PC-9 (cell line): ENCODE data around the gene OGFOD2. TPM values are rescaled to one million over a fixed set of nuclear protein-coding genes. Genes with fewer than 3 reads are reported as not detected.
A peak's percentile ranks its signal among the peaks of the same experiment; 100 is the strongest.

Experiments
- BruUV-seq: library from RNA; stranded (reverse); fragments of 400-500 nt; replicated peaks from 2 replicates; lab custom pipeline; 2021; lab: Mats Ljungman, UMichigan
- CTCF ChIA-PET: fragments of 300-600 bp; sonication (Branson Sonifier 250); formaldehyde crosslinking; loops from one replicate; lab custom pipeline; 2022; ENCODE audit warnings: antibody characterized with exemption; lab: Charles Lee
- POLR2A ChIA-PET: fragments of 300-600 bp; sonication (Branson Sonifier 250); formaldehyde crosslinking; loops from one replicate; lab custom pipeline; 2022; ENCODE audit warnings: antibody characterized with exemption; ENCODE audit not compliant: unreplicated experiment; lab: Charles Lee
- DNase-seq, 2 experiments: peaks; one replicate each; pipeline versions ENCODE4 v3.0.0 to v3.0.0-alpha.2; 2015 to 2022; ENCODE audit warnings: mixed read lengths in 1 of 2
- H2AFZ ChIP-seq: fragments of 200-600 bp; sonication (generic); 2 replicates; pipeline ENCODE4 v1.8.1; 2017; ENCODE audit warnings: antibody characterized with exemption
- H3F3A ChIP-seq: fragments of 200-600 bp; sonication (generic); 2 replicates; pipeline ENCODE4 v1.8.1; 2017; ENCODE audit warnings: antibody characterized with exemption, mild to moderate bottlenecking, low read depth; ENCODE audit not compliant: insufficient read depth
- H3K27ac ChIP-seq: fragments of 200-600 bp; sonication (generic); 2 replicates; pipeline ENCODE4 v1.6.1; 2016; ENCODE audit warnings: mixed run types
- H3K27me3 ChIP-seq: fragments of 200-600 bp; sonication (generic); 2 replicates; pipeline ENCODE4 v1.6.1; 2016; ENCODE audit warnings: low read depth, mixed run types; ENCODE audit not compliant: insufficient read depth
- H3K36me3 ChIP-seq: fragments of 200-600 bp; sonication (generic); 2 replicates; pipeline ENCODE4 v1.6.1; 2016; ENCODE audit warnings: low read depth, mixed run types
- H3K4me1 ChIP-seq: fragments of 200-600 bp; sonication (generic); replicated peaks from 2 replicates; pipeline ENCODE4 v1.6.1; 2016; ENCODE audit warnings: mixed run types; ENCODE audit not compliant: insufficient read depth
- H3K4me2 ChIP-seq: fragments of 200-600 bp; sonication (generic); 2 replicates; pipeline ENCODE4 v1.6.1; 2017; ENCODE audit warnings: mixed run types
- H3K4me3 ChIP-seq: fragments of 200-600 bp; sonication (generic); 2 replicates; pipeline ENCODE4 v1.6.1; 2016; ENCODE audit warnings: mixed run types
- H3K79me2 ChIP-seq: fragments of 200-600 bp; sonication (generic); 2 replicates; pipeline ENCODE4 v1.6.1; 2017; ENCODE audit warnings: low read depth, mixed run types
- H3K9me2 ChIP-seq: fragments of 200-600 bp; sonication (generic); 2 replicates; pipeline ENCODE4 v1.8.1; 2017; ENCODE audit warnings: mild to moderate bottlenecking; ENCODE audit not compliant: insufficient read depth
- H3K9me3 ChIP-seq: fragments of 200-600 bp; sonication (generic); 2 replicates; pipeline ENCODE4 v1.8.1; 2016; ENCODE audit warnings: low read depth; ENCODE audit not compliant: insufficient read depth
- H4K20me1 ChIP-seq: fragments of 200-600 bp; sonication (generic); 2 replicates; pipeline ENCODE4 v1.8.1; 2017; ENCODE audit not compliant: insufficient read depth
- CTCF ChIP-seq: fragments of 200-600 bp; sonication (generic); conservative IDR thresholded peaks from 2 replicates; pipeline ENCODE4 v1.6.1; 2017; ENCODE audit warnings: mixed run types, antibody characterized with exemption, mild to moderate bottlenecking, moderate library complexity
- EZH2 ChIP-seq: fragments of 200-600 bp; sonication (generic); IDR thresholded peaks from 2 replicates; pipeline ENCODE4 v1.8.0; 2017; ENCODE audit warnings: antibody characterized with exemption, low read depth
- intact Hi-C: fragments of 100-400 bp; cut with micrococcal nuclease; formaldehyde crosslinking; loops from one replicate; pipeline ENCODE4 v1.10.0; 2022; ENCODE audit not compliant: unreplicated experiment
- total RNA-seq: library from RNA; stranded (reverse); gene quantifications from 2 replicates; pipeline ENCODE4 v1.2.3, GENCODE V29; 2021

The OGFOD2 gene
- total RNA-seq, 1 experiment from 2014 or later = 33.5 TPM

- H3K27me3 ChIP-seq = no peaks in the 10 kb centered on the region
- no peaks in the 10 kb centered on the region for H3K36me3 ChIP-seq
- H3K9me2 ChIP-seq = no peaks in the 10 kb centered on the region
- CTCF ChIA-PET = no interaction called here
- no peak overlapping the region for H3K4me3 ChIP-seq
- TF ChIP-seq EZH2 (no peak), CTCF (no peak)
- no peaks in the 10 kb centered on the region for H3K9me3 ChIP-seq
- no peak overlapping the region for H3K4me2 ChIP-seq
- H3F3A ChIP-seq = peaks cover 15% of the 10 kb centered on the region
- no peak overlapping the region for H3K27ac ChIP-seq
- H3K79me2 ChIP-seq = no peaks in the 10 kb centered on the region
- no peaks in the 10 kb centered on the region for H4K20me1 ChIP-seq
- no peak for DNase-seq
- no peak overlapping the region for H2AFZ ChIP-seq
- peaks cover 16% of the 10 kb centered on the region for H3K4me1 ChIP-seq
- intact Hi-C loops = no loop called here
- no TSS peak for BruUV-seq
- POLR2A ChIA-PET = no interaction called here
Observed at GRCh38 chr12:123017753-123018152, 42.7 kb downstream of the OGFOD2 start.

GRCh38 chr12:123019841-123020138, 44.7 kb downstream of the OGFOD2 start:
- H3K79me2 ChIP-seq = no peaks in the 10 kb centered on the region
- H3K27me3 ChIP-seq = no peaks in the 10 kb centered on the region
- ChIA-PET CTCF (no interaction called here), POLR2A (interaction anchor here (0.7 kb wide), 1 partner anchor 180 kb away, joined by 3 read pairs; no protein-coding TSS in a partner anchor)
- no peaks in the 10 kb centered on the region for H3K36me3 ChIP-seq
- BruUV-seq = no TSS peak
- TF ChIP-seq CTCF (no peak), EZH2 (no peak)
- no peak overlapping the region for H2AFZ ChIP-seq
- DNase-seq = no peak
- no peak overlapping the region; the same call in 1 of the 2 replicates for H3K4me2 ChIP-seq
- H3K9me3 ChIP-seq = no peaks in the 10 kb centered on the region
- H3K4me3 ChIP-seq = no peak overlapping the region
- intact Hi-C loops = no loop called here
- peaks cover 16% of the 10 kb centered on the region for H3K4me1 ChIP-seq
- peak overlapping the region; percentile 76 for H3K27ac ChIP-seq
- H3F3A ChIP-seq = peaks cover 15% of the 10 kb centered on the region
- H3K9me2 ChIP-seq = no peaks in the 10 kb centered on the region
- H4K20me1 ChIP-seq = peaks cover 3% of the 10 kb centered on the region; the same call in 1 of the 2 replicates

- Histone ChIP-seq H3K4me1 (peaks cover 16% of the 10 kb centered on the region), H4K20me1 (peaks cover 3% of the 10 kb centered on the region; the same call in 1 of the 2 replicates), H3K79me2 (no peaks in the 10 kb centered on the region), H3K9me3 (no peaks in the 10 kb centered on the region), H3K4me3 (no peak overlapping the region), H3K36me3 (no peaks in the 10 kb centered on the region), H3F3A (peaks cover 15% of the 10 kb centered on the region), H3K4me2 (no peak overlapping the region), H3K27ac (no peak overlapping the region), H3K27me3 (no peaks in the 10 kb centered on the region), H2AFZ (no peak overlapping the region), H3K9me2 (no peaks in the 10 kb centered on the region)
- intact Hi-C loops = no loop called here
- ChIA-PET POLR2A (no interaction called here), CTCF (interaction anchor here (0.6 kb wide), 1 partner anchor 129 kb away, joined by 3 read pairs; no protein-coding TSS in a partner anchor)
- TF ChIP-seq EZH2 = no peak
- TF ChIP-seq CTCF = no peak
- no peak for DNase-seq
- BruUV-seq = no TSS peak
Observed at GRCh38 chr12:123021688-123022604, 46.9 kb downstream of the OGFOD2 start.
